Dedifferentiated amniotic fluid mesenchymal stem cell (primary cell): ENCODE measurements around the gene DLL3.
"Not testable (repeated sequence)": the region's sequence is repeated elsewhere in the genome, so short reads cannot be mapped to it uniquely, and the experiment has no call there.

Source experiments
- DNase-seq: peaks from one replicate; pipeline ENCODE4 v3.0.0-alpha.2; 2016; ENCODE audit errors: extremely low spot score

Gene DLL3

GRCh38 chr19:39498798-39499642 lies at the start of gene DLL3:
Gene DLL3, plus strand, starts transcription at chr19:39498947. Its CDS starts 28 bp downstream, at chr19:39498975.
- DNase-seq = no peak

GRCh38 chr19:39449116-39449797 lies 49.5 kb upstream of the DLL3 start:
- DNase-seq = no peak

- DNase-seq = peak; percentile 6
Measured at GRCh38 chr19:39451257-39451656, 47.5 kb upstream of the DLL3 start.

- no peak for DNase-seq
Measured at GRCh38 chr19:39463403-39463802, 35.3 kb upstream of the DLL3 start.

- no peak for DNase-seq
Measured at GRCh38 chr19:39465956-39466747, 32.6 kb upstream of the DLL3 start.

- no peak for DNase-seq
Measured at GRCh38 chr19:39467941-39468340, 30.8 kb upstream of the DLL3 start.

- no peak for DNase-seq
Measured at GRCh38 chr19:39469036-39469435, 29.7 kb upstream of the DLL3 start.

GRCh38 chr19:39469567-39469966 lies 29.2 kb upstream of the DLL3 start:
- no peak for DNase-seq

- no peak for DNase-seq
Measured at GRCh38 chr19:39470724-39471339, 27.9 kb upstream of the DLL3 start.

GRCh38 chr19:39471756-39472536 lies 26.8 kb upstream of the DLL3 start:
- DNase-seq = no peak

GRCh38 chr19:39472746-39473442 lies 25.9 kb upstream of the DLL3 start:
- DNase-seq = no peak

- DNase-seq = no peak
Measured at GRCh38 chr19:39473443-39473960, 25.2 kb upstream of the DLL3 start.

- DNase-seq = no peak
Measured at GRCh38 chr19:39474139-39474620, 24.6 kb upstream of the DLL3 start.

GRCh38 chr19:39475748-39476147 lies 23.0 kb upstream of the DLL3 start:
- DNase-seq = no peak

- not testable (repeated sequence) for DNase-seq
Measured at GRCh38 chr19:39479319-39479801, 19.4 kb upstream of the DLL3 start.

- DNase-seq = no peak
Measured at GRCh38 chr19:39479916-39480315, 18.8 kb upstream of the DLL3 start.

- DNase-seq = peak; percentile 96
Measured at GRCh38 chr19:39480337-39481228, 18.2 kb upstream of the DLL3 start, which contains the start of gene TIMM50. Gene TIMM50, plus strand, starts transcription at chr19:39480838. Its CDS starts 16 bp downstream, at chr19:39480854.

GRCh38 chr19:39481229-39481545 lies 17.6 kb upstream of the DLL3 start:
- DNase-seq = no peak

- no peak for DNase-seq
Measured at GRCh38 chr19:39481676-39482075, 17.1 kb upstream of the DLL3 start.
